HG02943 (cell line): ENCODE data around the gene MAP3K4.

ENCODE experiments used
- ATAC-seq: cut with Tn5 transposase; IDR thresholded peaks from one replicate; pipeline ENCODE4 v1.9.1; 2021; ENCODE audit warnings: mild to moderate bottlenecking, low read depth, moderate library complexity; ENCODE audit not compliant: unreplicated experiment

Gene MAP3K4

GRCh38 chr6:161163466-161164181, 172.1 kb downstream of the MAP3K4 start:
- no peak for ATAC-seq

DNA sequence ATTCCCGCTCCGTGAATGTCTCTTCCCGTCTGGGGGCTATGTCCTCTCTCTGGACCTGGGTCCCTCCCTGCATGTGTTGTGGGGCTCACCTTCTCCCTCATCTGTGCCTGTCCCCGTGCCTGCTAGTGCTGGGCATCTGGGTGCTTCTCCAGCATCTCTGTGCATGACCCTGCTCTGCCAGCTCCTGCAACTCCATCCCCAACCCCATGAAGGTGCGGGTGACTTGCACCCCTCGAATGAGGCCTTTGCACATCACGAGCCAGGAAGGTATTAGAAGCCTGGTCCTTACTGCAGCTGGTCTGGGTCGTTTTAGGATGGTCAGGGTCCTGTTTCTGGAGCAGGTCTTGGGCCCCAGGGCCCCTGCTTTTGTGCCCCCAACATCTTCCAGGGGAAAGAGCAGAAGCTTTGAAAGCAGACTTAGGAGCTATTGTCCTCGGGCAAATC, 172.6 kb downstream of the MAP3K4 start:
- no peak for ATAC-seq

GRCh38 chr6:161166176-161166575, 174.6 kb downstream of the MAP3K4 start:
- ATAC-seq, result no peak

GRCh38 chr6:161166677-161167076, 175.1 kb downstream of the MAP3K4 start:
- ATAC-seq, result no peak
